Stimulated activated CD8-positive, alpha-beta memory T cell treated with anti-CD3 and anti-CD28 coated beads, Interleukin-4, amount 100 ng/mL, for 24 hours (primary cell): ENCODE measurements around the gene ZBTB11.
A peak's percentile ranks its signal among the peaks of the same experiment; 100 is the strongest.
"Not testable (repeated sequence)": the region's sequence is repeated elsewhere in the genome, so short reads cannot be mapped to it uniquely, and the experiment has no call there.

Source experiments
- DNase-seq: peaks from one replicate; pipeline ENCODE4 v3.0.0-alpha.2; 2020; ENCODE audit warnings: low read depth

The ZBTB11 gene

GRCh38 chr3:101643009-101643844 lies 33.7 kb downstream of the ZBTB11 start:
- DNase-seq: no peak

GRCh38 chr3:101642441-101642840 lies 34.5 kb downstream of the ZBTB11 start:
- DNase-seq: no peak

- DNase-seq: not testable (repeated sequence)
These were observed 35.4 kb downstream of the ZBTB11 start for GRCh38 chr3:101641397-101642115.

- DNase-seq: no peak
These were observed 36.7 kb downstream of the ZBTB11 start for GRCh38 chr3:101640256-101640655.

- DNase-seq: no peak
These were observed 37.5 kb downstream of the ZBTB11 start for GRCh38 chr3:101639280-101639963.

DNA sequence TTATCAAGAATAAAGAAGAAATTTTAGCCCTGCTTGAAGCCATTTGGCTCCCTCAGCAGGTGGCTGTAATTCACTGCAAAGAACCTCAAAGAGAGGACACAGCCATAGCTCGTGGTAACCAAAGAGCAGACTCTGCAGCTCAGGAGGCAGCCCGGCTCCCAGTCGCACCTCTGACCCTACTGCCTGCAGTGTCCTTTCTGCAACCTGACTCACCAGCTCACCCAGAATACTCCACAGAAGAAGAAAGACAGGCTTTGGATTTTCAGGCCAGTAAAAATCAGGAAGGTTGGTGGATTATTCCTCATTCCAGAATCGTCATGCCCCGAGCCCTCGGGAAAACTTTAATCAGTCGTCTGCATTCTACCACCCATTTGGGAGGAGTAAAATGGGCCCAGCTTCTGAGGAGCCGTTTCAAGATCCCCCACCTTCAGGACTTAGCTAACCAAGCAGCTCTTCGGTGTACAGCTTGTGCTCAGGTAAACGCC lies 38.6 kb downstream of the ZBTB11 start:
- no peak for DNase-seq

GRCh38 chr3:101637451-101637850 lies 39.5 kb downstream of the ZBTB11 start:
- DNase-seq: no peak

DNA sequence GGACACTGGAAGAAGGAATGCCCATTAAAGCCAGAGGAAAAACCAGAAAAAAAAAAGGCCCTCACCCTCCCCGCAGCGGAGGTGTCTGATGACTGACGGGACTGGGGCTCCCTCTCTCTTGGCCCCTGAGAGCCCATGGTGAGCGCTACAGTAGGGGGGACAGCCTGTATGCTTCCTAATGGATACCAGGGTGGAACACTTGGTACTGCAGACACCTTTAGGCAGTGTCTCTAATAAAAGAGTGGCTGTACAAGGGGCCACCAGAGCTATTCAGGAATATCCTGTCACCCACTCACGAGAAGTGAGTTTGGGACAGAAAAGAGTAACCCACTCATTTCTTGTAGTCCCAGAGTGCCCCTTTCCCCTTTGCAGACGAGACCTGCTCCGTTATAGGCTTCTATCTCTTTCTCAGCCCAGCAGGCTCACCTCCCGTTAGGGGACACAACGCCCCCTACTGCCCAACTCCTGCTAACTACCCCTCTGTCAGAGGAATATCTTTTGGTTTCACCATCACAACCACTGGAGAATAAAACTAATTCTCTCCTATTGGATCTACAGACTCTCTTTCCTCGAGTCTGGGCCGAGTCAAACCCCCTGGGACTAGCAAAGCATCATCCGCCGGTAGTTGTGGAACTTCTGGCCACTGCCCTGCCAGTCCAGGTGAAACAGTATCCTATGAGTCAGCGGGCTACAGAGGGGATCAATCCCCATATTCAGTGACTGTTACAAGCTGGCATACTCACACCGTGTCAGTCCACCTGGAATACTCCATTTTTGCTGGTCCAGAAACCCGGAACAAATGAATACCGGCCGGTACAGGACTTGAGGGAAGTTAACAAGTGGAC lies 40.8 kb downstream of the ZBTB11 start:
- DNase-seq: peak; percentile 56

GRCh38 chr3:101635345-101635744 lies 41.6 kb downstream of the ZBTB11 start:
- DNase-seq: no peak

GRCh38 chr3:101634591-101635196 lies 42.2 kb downstream of the ZBTB11 start:
- no peak for DNase-seq

DNA sequence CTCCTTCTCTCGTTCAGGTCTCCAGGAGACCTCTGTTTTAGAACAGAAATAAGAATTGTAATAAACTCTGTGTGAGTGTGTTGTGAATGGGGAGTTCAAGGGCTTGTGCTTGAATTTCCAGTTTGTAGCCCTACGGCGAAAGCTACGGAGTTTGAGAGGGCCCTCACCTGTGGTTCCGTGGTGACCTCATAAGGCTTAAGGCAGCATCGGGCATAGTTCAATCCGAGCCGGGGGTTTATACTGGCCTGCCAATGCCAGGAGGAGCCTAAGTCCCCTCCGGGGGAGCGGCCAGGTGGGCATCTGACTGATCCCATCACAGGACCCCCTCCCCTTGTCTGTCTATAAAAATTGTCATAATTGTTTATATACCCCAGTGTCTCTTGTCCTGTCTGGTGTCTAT lies 43.7 kb downstream of the ZBTB11 start:
- DNase-seq: no peak

DNA sequence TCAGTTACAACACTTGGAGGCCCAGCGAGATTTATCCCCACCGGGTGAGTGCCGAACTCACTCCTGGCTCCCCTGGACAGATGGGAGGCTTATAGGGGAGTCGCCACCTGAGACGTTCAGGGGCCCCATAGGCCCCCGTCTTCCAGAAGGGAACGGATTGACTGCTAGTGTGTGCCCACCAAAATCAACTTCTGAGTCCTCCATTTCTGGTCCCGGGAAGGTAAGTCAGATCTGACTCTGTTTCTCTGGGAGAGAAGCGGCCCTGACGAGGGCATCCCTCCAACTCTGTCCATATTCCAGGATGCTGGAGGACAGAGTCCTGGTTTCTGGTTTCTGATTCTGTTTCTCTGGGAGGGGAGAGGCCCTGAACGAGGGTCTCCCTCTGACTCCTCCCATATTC lies 44.3 kb downstream of the ZBTB11 start:
- no peak for DNase-seq

- not testable (repeated sequence) for DNase-seq
These were observed 45.0 kb downstream of the ZBTB11 start for GRCh38 chr3:101631959-101632358.

DNA sequence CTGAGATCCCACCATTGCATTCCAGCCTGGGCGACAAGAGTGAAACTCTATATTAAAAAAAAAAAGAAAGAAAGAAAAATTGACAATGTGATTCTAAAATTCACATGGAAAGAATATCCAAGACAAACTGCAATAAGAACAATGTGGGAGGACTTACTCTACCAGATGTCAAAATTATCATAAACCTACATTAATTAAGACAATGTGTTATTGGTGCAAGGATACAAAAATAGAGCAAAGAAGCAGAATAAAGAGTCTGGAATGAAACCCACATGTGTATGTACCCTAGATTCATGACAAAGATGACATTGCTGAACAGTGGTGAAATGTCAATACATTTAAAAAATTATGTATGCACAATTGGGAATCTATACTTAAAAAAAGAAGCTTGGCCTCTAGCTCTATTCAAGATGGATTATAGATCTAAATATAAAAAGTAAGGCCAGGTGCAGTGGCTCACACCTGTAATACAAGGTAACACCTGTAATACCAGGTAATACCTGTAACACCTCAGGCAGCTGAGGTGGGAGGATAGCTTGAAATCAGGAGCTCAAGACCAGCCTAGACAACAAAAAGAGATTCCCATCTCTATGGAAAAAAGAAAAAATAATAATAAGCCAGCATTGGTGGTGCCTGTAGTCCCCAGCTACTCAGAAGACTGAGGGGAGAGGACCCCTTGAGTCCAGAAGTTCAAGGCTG lies 45.7 kb downstream of the ZBTB11 start:
- no peak for DNase-seq

DNA sequence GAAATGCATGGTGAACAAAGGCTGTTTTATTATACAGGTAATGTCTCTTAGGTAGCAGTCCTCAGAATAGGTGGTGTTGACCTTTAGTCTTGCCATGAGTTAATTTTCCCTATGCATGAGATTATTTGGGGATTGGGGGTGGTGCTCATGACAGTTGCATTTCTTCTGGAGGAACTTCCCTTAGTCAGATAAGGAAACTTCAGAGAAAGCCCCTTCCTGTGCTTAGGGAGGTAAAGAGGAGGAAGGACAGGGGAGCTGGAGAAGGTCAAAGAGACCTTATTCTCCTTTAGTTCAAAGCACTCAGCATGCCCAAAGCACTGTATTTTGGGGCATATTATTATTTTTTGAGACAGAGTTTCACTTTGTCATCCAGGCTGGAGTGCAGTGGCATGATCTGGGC lies 47.7 kb downstream of the ZBTB11 start:
- no peak for DNase-seq

GRCh38 chr3:101625879-101626278 lies 51.1 kb downstream of the ZBTB11 start:
- DNase-seq: no peak

DNA sequence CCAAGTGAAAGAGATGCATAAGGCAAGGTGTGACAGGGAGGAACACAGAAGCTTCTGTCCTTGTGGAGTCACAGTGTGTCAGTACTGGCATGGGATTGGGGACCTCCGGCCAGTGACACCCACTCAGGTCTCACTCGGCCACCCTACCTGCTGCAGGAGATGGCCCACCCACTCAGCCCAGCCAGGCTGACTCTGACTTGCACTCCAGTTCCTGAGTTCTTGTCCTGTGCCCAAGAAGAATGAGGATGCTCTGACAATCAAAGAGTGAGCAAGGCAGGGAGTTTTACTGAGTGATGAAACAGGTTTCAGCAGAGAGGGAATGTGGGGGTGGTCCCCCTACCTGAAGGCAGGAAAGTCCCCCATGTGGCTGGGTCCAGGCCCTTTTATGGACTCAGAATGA lies 52.1 kb downstream of the ZBTB11 start:
- DNase-seq: no peak

DNA sequence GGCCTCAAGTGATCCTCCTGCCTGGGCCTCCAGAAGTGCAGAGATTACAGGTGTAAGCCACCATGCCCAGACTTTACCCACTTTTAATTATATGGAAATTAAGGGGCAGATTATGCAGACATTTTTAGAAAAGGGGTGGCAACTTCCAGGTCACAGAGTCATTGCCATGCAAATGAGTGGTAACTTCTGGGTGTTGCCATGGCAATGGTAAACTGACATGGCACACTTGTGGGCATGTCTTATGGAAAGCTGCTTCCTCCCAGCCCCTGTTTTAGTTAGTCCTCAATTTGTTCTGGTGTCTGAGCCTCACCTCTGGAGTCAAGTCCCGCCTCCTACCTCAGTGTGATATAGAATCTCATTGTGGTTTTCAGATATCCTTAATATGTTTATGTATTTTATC lies 53.3 kb downstream of the ZBTB11 start:
- DNase-seq: no peak

GRCh38 chr3:101619734-101620133 lies 57.2 kb downstream of the ZBTB11 start:
- DNase-seq: no peak

DNA sequence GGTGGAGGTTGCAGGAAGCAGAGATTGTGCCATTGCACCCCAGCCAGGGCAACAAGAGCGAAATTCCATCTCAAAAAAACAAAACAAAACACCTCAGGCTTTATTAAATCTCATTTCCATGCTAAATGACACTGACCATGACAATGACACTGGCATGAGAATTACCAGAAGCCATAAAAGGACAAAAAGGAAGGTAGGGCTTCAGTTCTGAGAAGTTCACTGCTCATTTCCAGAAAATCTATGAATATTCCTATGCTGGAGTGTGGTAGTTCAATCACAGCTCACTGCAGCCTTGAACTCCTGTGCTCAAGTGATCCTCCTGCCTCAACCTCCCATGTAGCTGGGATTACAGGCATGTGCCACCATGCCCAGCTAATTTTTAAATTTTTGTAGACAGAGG lies 58.2 kb downstream of the ZBTB11 start:
- DNase-seq: no peak

- DNase-seq: no peak
These were observed 59.5 kb downstream of the ZBTB11 start for GRCh38 chr3:101617478-101617877.
